K562 (cell line): ENCODE data around the gene KAT2B. TPM values are rescaled to one million over a fixed set of nuclear protein-coding genes. Genes with fewer than 3 reads are reported as not detected.

Source experiments
- ARID3A ChIP-seq: IDR thresholded peaks from 2 replicates; pipeline ENCODE4 v1.6.1; 2012; ENCODE audit warnings: low read depth, low read length, improper control_type of control experiment, borderline replicate concordance
- C11orf30 ChIP-seq: fragments of 450-650 bp; IDR thresholded peaks from 2 replicates; pipeline ENCODE4 v1.6.1; 2016; ENCODE audit warnings: low read depth, mild to moderate bottlenecking
- CHD7 ChIP-seq: fragments of 200-600 bp; sonication (generic); IDR thresholded peaks from one replicate; pipeline ENCODE4 v1.6.1; 2012; ENCODE audit warnings: mild to moderate bottlenecking, low read depth, low read length, inconsistent platforms
- HMG20A ChIP-seq: fragments of 450-650 bp; formaldehyde crosslinking; conservative IDR thresholded peaks from 2 replicates; pipeline ENCODE4 v1.4.0; 2020; ENCODE audit warnings: mild to moderate bottlenecking, mixed read lengths
- NKRF ChIP-seq: fragments of 450-650 bp; IDR thresholded peaks from 2 replicates; pipeline ENCODE4 v1.6.1; 2016; ENCODE audit warnings: borderline replicate concordance
- SMARCA4 ChIP-seq: fragments of 450-650 bp; IDR thresholded peaks from 2 replicates; pipeline ENCODE4 v1.6.1; 2016
- SUPT5H ChIP-seq: fragments of 450-650 bp; IDR thresholded peaks from 2 replicates; pipeline ENCODE4 v1.6.1; 2016
- TAF7 ChIP-seq: fragments of 450-650 bp; IDR thresholded peaks from 2 replicates; pipeline ENCODE4 v1.6.1; 2016; ENCODE audit warnings: missing genetic modification characterization, missing compliant biosample characterization
- THRAP3 ChIP-seq: fragments of 450-650 bp; IDR thresholded peaks from 2 replicates; pipeline ENCODE4 v1.6.1; 2016; ENCODE audit warnings: mild to moderate bottlenecking, inconsistent platforms, borderline replicate concordance
- ZNF696 ChIP-seq: fragments of 250-450 bp; sonication (Bioruptor Pico); conservative IDR thresholded peaks from 2 replicates; pipeline ENCODE4 v1.4.0; 2020; ENCODE audit warnings: mild to moderate bottlenecking, moderate library complexity
- ZSCAN32 ChIP-seq: fragments of 450-650 bp; formaldehyde crosslinking; IDR thresholded peaks from 2 replicates; pipeline ENCODE4 v1.4.0; 2020; ENCODE audit warnings: mild to moderate bottlenecking, moderate library complexity
- polyA plus RNA-seq, 8 experiments: library from polyadenylated mRNA; depleted of rRNA in 4 of 8; stranded (reverse) in 5 of 8; unstranded in 3 of 8; fragments of >200 nt; fragmentation: Nextera tagmentation in 2 of 8; fragmentation: Illumina TruSeq in 1 of 8; extraction: Ambion mirVana in 2 of 8; extraction: Trizol in 1 of 8; gene quantifications; 2 replicates each; pipeline versions ENCODE4 v1.2.1 to v1.2.3, GENCODE V29; 2011 to 2014; ENCODE audit warnings: inconsistent platforms in 1 of 8, missing spikeins in 1 of 8
- total RNA-seq, 7 experiments: library from RNA; depleted of rRNA in 6 of 7; stranded (reverse); fragments of >200 nt in 6 of 7; fragmentation: Illumina TruSeq in 2 of 7; extraction: Trizol in 2 of 7; gene quantifications; 2 replicates each; pipeline versions ENCODE4 v1.2.1 to v1.2.3, GENCODE V29; 2011 to 2021; ENCODE audit warnings: low replicate concordance in 1 of 7

KAT2B gene
- total and polyA plus RNA-seq, 9 of the 15 experiments (the other 6 are each of a cell fraction or from before 2014, with no cell fraction given): 3.3 to 14.9 (median 12.2) TPM

- no peak for TF ChIP-seq CHD7
- TF ChIP-seq C11orf30: peak; percentile 84
- TF ChIP-seq SUPT5H: no peak
- TF ChIP-seq HMG20A (CRISPR knock-in tag): no peak
- TF ChIP-seq SMARCA4: peak; percentile 94
- TF ChIP-seq ARID3A: 0 out of 2 replicates have a peak, but pooled peaks have one; percentile 11
- no peak for TF ChIP-seq ZNF696 (CRISPR knock-in tag)
- no peak for TF ChIP-seq ZSCAN32 (CRISPR knock-in tag)
- TF ChIP-seq TAF7: no peak
- peak; percentile 20; the same call in 1 of the 2 replicates for TF ChIP-seq NKRF
- TF ChIP-seq THRAP3: 0 out of 2 replicates have a peak, but pooled peaks have one; percentile 30
These were observed 1.4 kb upstream of the KAT2B start (continued) for GRCh38 chr3:20038699-20039465.
